ENCODE data around the gene SRRM5. TPM values are rescaled to one million over a fixed set of nuclear protein-coding genes. Genes with fewer than 3 reads are reported as not detected.

Gene SRRM5
- total and polyA plus RNA-seq, 2 of the 4 experiments (the other 2 are of a cell fraction) = 0.10 TPM; not detected in 1

- no peak overlapping the region for H3K4ac ChIP-seq (ENCODE audit: low read depth, low read length)
- intact Hi-C loops (cut with micrococcal nuclease) = no loop called here
- no peak overlapping the region for H3K4me3 ChIP-seq (ENCODE audit: insufficient read depth, low read depth, low read length)
- H4K20me1 ChIP-seq (ENCODE audit: insufficient read depth, low read length) = no peaks in the 10 kb centered on the region; the same call in 1 of the 2 replicates
- H2BK20ac ChIP-seq (ENCODE audit: low read depth, low read length) = no peak overlapping the region
- DNase-seq (no peak), ATAC-seq (ENCODE audit: low read depth) (no peak)
- no peak overlapping the region for H3K18ac ChIP-seq (ENCODE audit: low read depth, low read length)
- H3K4me1 ChIP-seq (ENCODE audit: control insufficient read depth, insufficient read depth, low read length) = no peaks in the 10 kb centered on the region
- H3K9ac ChIP-seq (ENCODE audit: low read depth, low read length) = no peak overlapping the region
- H3K23ac ChIP-seq (ENCODE audit: low read depth, low read length) = no peak overlapping the region
- no peak overlapping the region for H4K91ac ChIP-seq (ENCODE audit: insufficient read depth, low read depth, low read length)
- no peak overlapping the region for H3K56ac ChIP-seq (ENCODE audit: extremely low read depth, insufficient read depth, low read length)
- H3K27me3 ChIP-seq (ENCODE audit: control insufficient read depth, insufficient read depth, low read length) = no peaks in the 10 kb centered on the region
- H3K36me3 ChIP-seq (ENCODE audit: control insufficient read depth, insufficient read depth, low read length) = peaks cover 4% of the 10 kb centered on the region; the same call in 1 of the 2 replicates
- dilution Hi-C loops (cut with HindIII; ENCODE audit: low sequenced_read_pairs, unreplicated experiment) = no loop called here
- H3K4me2 ChIP-seq (ENCODE audit: low read depth, low read length) = no peak overlapping the region
- TF ChIP-seq RCOR1 (IDR thresholded peaks at IDR 0.05; ENCODE audit: insufficient replicate concordance, low read length) (no peak), FOS (IDR thresholded peaks at IDR 0.05; ENCODE audit: low read depth, low read length) (no peak), USF2 (IDR thresholded peaks at IDR 0.05; ENCODE audit: low read depth, low read length) (no peak), SMC3 (IDR thresholded peaks at IDR 0.05; ENCODE audit: low read depth, low read length) (no peak), MAFK (IDR thresholded peaks at IDR 0.05; ENCODE audit: low read depth, low read length) (no peak), CEBPB (IDR thresholded peaks at IDR 0.05; ENCODE audit: low read depth, low read length) (no peak), RFX5 (IDR thresholded peaks at IDR 0.05; ENCODE audit: low read depth, low read length) (no peak), CTCF (conservative IDR thresholded peaks at IDR 0.05; ENCODE audit: low read depth, low read length) (no peak), ELK1 (IDR thresholded peaks at IDR 0.05; ENCODE audit: borderline replicate concordance, low read depth, low read length) (no peak), MAZ (IDR thresholded peaks at IDR 0.05; ENCODE audit: borderline replicate concordance, low read depth, low read length) (no peak), RAD21 (IDR thresholded peaks at IDR 0.05; ENCODE audit: low read length) (no peak), NFE2L2 (IDR thresholded peaks at IDR 0.05; ENCODE audit: low read depth, low read length) (no peak), BHLHE40 (IDR thresholded peaks at IDR 0.05; ENCODE audit: low read depth, low read length) (no peak), CHD1 (IDR thresholded peaks at IDR 0.05; ENCODE audit: low read depth, low read length) (no peak), POLR2A (IDR thresholded peaks at IDR 0.05; ENCODE audit: low read depth, low read length) (no peak), MXI1 (IDR thresholded peaks at IDR 0.05; ENCODE audit: borderline replicate concordance, low read depth, low read length) (no peak)
- H3K14ac ChIP-seq (replicated peaks; ENCODE audit: low read depth, low read length) = no peak overlapping the region
- no peaks in the 10 kb centered on the region for H3K9me3 ChIP-seq (ENCODE audit: control insufficient read depth, insufficient read depth, low read length)
- ChIA-PET CTCF (interaction anchor here (1.0 kb wide), 1 partner anchor 13 kb away, joined by 3 read pairs; no protein-coding TSS in a partner anchor), POLR2A (ENCODE audit: unreplicated experiment) (no interaction called here)
- no peak overlapping the region for H2BK120ac ChIP-seq (ENCODE audit: low read depth, low read length)
- H2AK5ac ChIP-seq (ENCODE audit: low read depth, low read length) = no peak overlapping the region
- peaks cover 8% of the 10 kb centered on the region for H3K9me1 ChIP-seq (ENCODE audit: insufficient read depth, low read length)
- WGBS, 2 experiments (ENCODE audit: extremely low coverage in 2 of 2, insufficient read length in 1 of 2) = 100% methylated on average over 1 of the region's 7 CpGs; no CpG with 5 or more reads in 1 of the 2 experiments
- H2AK9ac ChIP-seq (replicated peaks; ENCODE audit: low read depth, low read length, poor library complexity) = no peak overlapping the region
- no TSS peak for BruUV-seq (replicated peaks)
- no peak overlapping the region for H2BK15ac ChIP-seq (ENCODE audit: low read depth, low read length)
- no peak overlapping the region for H2BK5ac ChIP-seq (ENCODE audit: low read depth, low read length, poor library complexity, severe bottlenecking)
- H2AFZ ChIP-seq (replicated peaks; ENCODE audit: low read length, poor library complexity) = no peak overlapping the region
- H4K5ac ChIP-seq (ENCODE audit: low read depth, low read length) = no peak overlapping the region
- H4K8ac ChIP-seq (ENCODE audit: low read depth in 2 of 2, low read length in 2 of 2) = no peak overlapping the region
- H3K79me1 ChIP-seq (ENCODE audit: low read depth in 1 of 2, low read length in 2 of 2) = peaks cover 0 to 14% of the 10 kb centered on the region in 2 experiments; a peak in 3 of 4 replicates
- H3K27ac ChIP-seq (ENCODE audit: insufficient read depth, low read length) = no peak overlapping the region
- in situ Hi-C loops (cut with MboI; ENCODE audit: low sequenced_read_pairs) = no loop called here
Observed at GRCh38 chr19:43581467-43581866, 30.4 kb upstream of the SRRM5 start.
